IPS-18c (cell line): ENCODE data around the gene TXNRD2.

Experiments used
- H3K4me3 ChIP-seq: 2 replicates; pipeline ENCODE4 v1.7.0; 2013; ENCODE audit warnings: low read depth, mild to moderate bottlenecking, low read length, moderate library complexity; ENCODE audit not compliant: insufficient read depth
- H3K9me3 ChIP-seq: one replicate; pipeline ENCODE4 v1.6.1; 2013; ENCODE audit warnings: mild to moderate bottlenecking, low read length, moderate library complexity; ENCODE audit not compliant: control insufficient read depth, insufficient read depth

Gene TXNRD2

GRCh38 chr22:19904935-19905334 is 36.7 kb downstream of the TXNRD2 start:
- Histone ChIP-seq H3K4me3 (no peak overlapping the region), H3K9me3 (no peaks in the 10 kb centered on the region)

GRCh38 chr22:19904174-19904856 is 37.3 kb downstream of the TXNRD2 start:
- Histone ChIP-seq H3K4me3 (no peak overlapping the region), H3K9me3 (no peaks in the 10 kb centered on the region)

- Histone ChIP-seq H3K4me3 (no peak overlapping the region), H3K9me3 (no peaks in the 10 kb centered on the region)
Observed at GRCh38 chr22:19903513-19903912, 38.1 kb downstream of the TXNRD2 start.

GRCh38 chr22:19903031-19903430 is 38.6 kb downstream of the TXNRD2 start:
- H3K9me3 ChIP-seq, result no peaks in the 10 kb centered on the region
- no peak overlapping the region for H3K4me3 ChIP-seq

GRCh38 chr22:19902245-19902715 is 39.3 kb downstream of the TXNRD2 start:
- Histone ChIP-seq H3K4me3 (no peak overlapping the region), H3K9me3 (no peaks in the 10 kb centered on the region)

- Histone ChIP-seq H3K4me3 (no peak overlapping the region), H3K9me3 (no peaks in the 10 kb centered on the region)
Observed at GRCh38 chr22:19901577-19902244, 39.9 kb downstream of the TXNRD2 start.

- no peaks in the 10 kb centered on the region for H3K9me3 ChIP-seq
- no peak overlapping the region for H3K4me3 ChIP-seq
Observed at GRCh38 chr22:19900707-19901436, 40.7 kb downstream of the TXNRD2 start.

- Histone ChIP-seq H3K4me3 (no peak overlapping the region), H3K9me3 (no peaks in the 10 kb centered on the region)
Observed at GRCh38 chr22:19898831-19899567, 42.6 kb downstream of the TXNRD2 start.

GRCh38 chr22:19898145-19898544 is 43.5 kb downstream of the TXNRD2 start:
- H3K4me3 ChIP-seq, result no peak overlapping the region
- H3K9me3 ChIP-seq, result no peaks in the 10 kb centered on the region

- Histone ChIP-seq H3K4me3 (no peak overlapping the region), H3K9me3 (no peaks in the 10 kb centered on the region)
Observed at GRCh38 chr22:19897726-19898125, 43.9 kb downstream of the TXNRD2 start.

GRCh38 chr22:19896665-19897355 is 44.8 kb downstream of the TXNRD2 start:
- Histone ChIP-seq H3K9me3 (no peaks in the 10 kb centered on the region), H3K4me3 (no peak overlapping the region)

- no peaks in the 10 kb centered on the region for H3K9me3 ChIP-seq
- H3K4me3 ChIP-seq, result no peak overlapping the region
Observed at GRCh38 chr22:19895160-19895849, 46.3 kb downstream of the TXNRD2 start.

GRCh38 chr22:19893363-19893762 is 48.3 kb downstream of the TXNRD2 start:
- H3K4me3 ChIP-seq, result no peak overlapping the region
- H3K9me3 ChIP-seq, result no peaks in the 10 kb centered on the region

- no peak overlapping the region for H3K4me3 ChIP-seq
Observed at GRCh38 chr22:19892925-19893324, 48.7 kb downstream of the TXNRD2 start.

GRCh38 chr22:19892257-19892879 is 49.2 kb downstream of the TXNRD2 start:
- H3K4me3 ChIP-seq, result no peak overlapping the region
- H3K9me3 ChIP-seq, result no peaks in the 10 kb centered on the region

More at GRCh38 chr22:19892925-19893324, 48.7 kb downstream of the TXNRD2 start:
- no peaks in the 10 kb centered on the region for H3K9me3 ChIP-seq
